ENCODE measurements around the gene RALY. TPM values are rescaled to one million over a fixed set of nuclear protein-coding genes. Genes with fewer than 3 reads are reported as not detected.

Gene RALY
- total RNA-seq, 4 donors from 2014 or later = 71.6 to 166 (median 149) TPM

DNA sequence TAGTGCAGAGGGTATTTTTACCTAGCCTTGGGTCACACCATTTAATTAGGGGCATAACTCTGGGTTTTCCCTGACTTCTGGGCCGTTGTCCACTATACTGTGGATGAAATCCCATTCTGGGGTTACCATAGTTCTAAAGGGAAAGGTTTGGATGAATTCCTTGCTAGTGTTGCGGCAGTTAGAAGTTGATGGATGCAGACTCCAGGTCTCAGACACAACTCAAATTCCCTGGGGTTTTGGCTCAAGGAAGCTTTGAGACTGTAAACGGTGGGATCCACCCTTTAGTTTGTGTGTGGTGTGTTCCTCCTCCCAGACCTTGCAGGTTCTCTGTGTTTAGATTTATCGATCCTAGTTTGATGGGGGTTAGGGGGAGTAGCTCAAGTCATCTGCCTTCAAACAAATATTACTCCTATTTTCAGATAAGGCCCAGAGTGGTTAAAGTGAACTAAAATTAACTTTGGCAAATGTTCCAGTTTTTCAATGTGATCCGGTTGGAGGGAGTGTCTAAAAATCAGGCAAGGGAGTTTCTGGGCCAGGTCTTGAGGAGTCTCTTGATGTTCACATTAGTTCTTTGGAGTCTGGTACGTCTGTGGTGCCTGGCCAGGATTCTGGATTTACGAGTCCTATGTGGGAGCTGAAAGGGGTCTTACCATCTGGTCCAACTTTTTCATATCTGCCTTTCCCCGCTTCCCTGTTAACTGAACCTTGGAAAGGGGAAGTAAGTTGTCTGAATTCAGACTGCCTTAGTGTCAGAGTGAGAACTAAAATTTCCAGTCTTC lies 1.5 kb downstream of the RALY start:
- H3K36me3 ChIP-seq = no peaks in the 10 kb centered on the region
- in situ Hi-C loops (cut with MboI; ENCODE audit: low pct_ligation_motif_present in 1 of 4, low pct_unique_long_range_greater_than_20kb in 1 of 4, low sequenced_read_pairs in 3 of 4) (no loop called here), intact Hi-C loops (cut with DNase I; ENCODE audit: low total_unique reads) (no loop called here)
- H3K27me3 ChIP-seq = no peaks in the 10 kb centered on the region
- WGBS, 2 donors (ENCODE audit: low coverage in 1 of 2) = 10 to 57% methylated on average over 1 to 8 of the region's 8 CpGs
- TF ChIP-seq CTCF (IDR thresholded peaks at IDR 0.05) (no peak), POLR2A (IDR thresholded peaks at IDR 0.05) (no peak), POLR2AphosphoS5 (IDR thresholded peaks at IDR 0.05) (no peak), EP300 (IDR thresholded peaks at IDR 0.05; ENCODE audit: low read depth) (no peak)
- peak overlapping the region; percentile 98 to 99 (median 99) for H3K27ac ChIP-seq
- H3K9me3 ChIP-seq = no peaks in the 10 kb centered on the region
- DNase-seq = no peak
- H3K4me3 ChIP-seq = peak overlapping the region; percentile 81 to 95 (median 94)
- H3K4me1 ChIP-seq = peaks cover 48 to 74% (median 62%) of the 10 kb centered on the region in 4 donors

DNA sequence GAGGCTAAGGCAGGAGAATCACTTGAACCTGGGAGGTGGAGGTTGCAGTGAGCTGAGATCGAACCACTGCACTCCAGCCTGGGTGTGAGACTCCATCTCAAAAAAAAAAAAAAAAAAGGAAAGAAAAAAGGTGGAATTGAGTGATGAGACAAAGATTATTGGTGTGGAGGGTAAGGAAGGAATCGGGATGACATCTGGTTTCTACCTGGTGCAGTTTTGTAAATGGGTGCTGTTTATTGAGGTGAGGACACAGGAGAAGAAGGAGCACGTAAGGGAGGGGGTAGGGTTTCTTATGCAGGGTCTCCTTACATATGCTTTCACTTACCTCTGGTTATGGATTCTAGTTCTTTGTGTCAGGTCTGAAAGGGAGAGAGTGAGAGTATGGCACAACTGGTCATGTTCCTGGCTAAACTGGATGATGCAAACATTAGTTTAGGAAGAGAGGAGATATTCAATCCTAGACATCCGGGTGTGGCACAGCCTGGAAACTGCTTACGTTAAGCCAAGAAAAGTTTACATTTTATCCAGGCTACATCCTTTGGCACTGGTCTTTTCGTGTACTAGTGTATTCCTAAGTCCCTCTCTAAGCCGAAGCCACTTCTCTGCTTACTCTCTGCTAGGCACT lies 5.4 kb downstream of the RALY start:
- in situ Hi-C loops (cut with MboI; ENCODE audit: low pct_ligation_motif_present in 1 of 4, low pct_unique_long_range_greater_than_20kb in 1 of 4, low sequenced_read_pairs in 3 of 4) = no loop called here
- peak overlapping the region in 1 of 4 donors; percentile 6 for H3K27ac ChIP-seq
- WGBS, 2 donors (ENCODE audit: low coverage in 1 of 2) = 64 to 95% methylated on average over 3 to 7 of the region's 7 CpGs
- H3K4me3 ChIP-seq = no peak overlapping the region
- no peaks in the 10 kb centered on the region for H3K36me3 ChIP-seq
- no peak for DNase-seq
- TF ChIP-seq EP300 (IDR thresholded peaks at IDR 0.05; ENCODE audit: low read depth) (no peak), POLR2AphosphoS5 (IDR thresholded peaks at IDR 0.05) (no peak), POLR2A (IDR thresholded peaks at IDR 0.05) (no peak), CTCF (IDR thresholded peaks at IDR 0.05) (no peak)
- H3K9me3 ChIP-seq = no peaks in the 10 kb centered on the region
- no peaks in the 10 kb centered on the region for H3K27me3 ChIP-seq
- intact Hi-C loops (cut with DNase I; ENCODE audit: low total_unique reads) = no loop called here
- peaks cover 57 to 86% (median 61%) of the 10 kb centered on the region in 4 donors for H3K4me1 ChIP-seq

DNA sequence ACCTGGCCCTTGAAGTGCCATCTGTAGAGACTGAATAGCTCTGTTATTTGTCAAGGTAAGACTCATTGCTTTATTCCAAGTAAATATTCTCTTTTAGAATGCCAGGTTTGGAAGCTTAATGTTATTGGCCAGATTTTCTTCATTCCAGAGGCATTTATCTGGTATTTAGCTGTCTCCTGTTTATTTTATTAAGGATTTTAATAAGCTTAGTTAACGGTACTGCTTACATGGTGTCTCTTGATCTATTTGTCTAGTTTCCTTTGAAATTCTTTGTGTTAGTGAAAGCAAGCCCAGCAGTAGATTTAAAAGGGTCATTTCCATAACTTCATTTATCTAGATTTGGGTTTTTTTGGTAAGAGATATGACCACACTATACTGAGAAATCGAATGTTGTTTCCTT lies 7.7 kb downstream of the RALY start:
- no peak for TF ChIP-seq POLR2A (IDR thresholded peaks at IDR 0.05)
- Histone ChIP-seq H3K36me3 (no peaks in the 10 kb centered on the region), H3K9me3 (no peaks in the 10 kb centered on the region), H3K27ac (no peak overlapping the region), H3K4me1 (peaks cover 45 to 74% (median 48%) of the 10 kb centered on the region in 4 donors), H3K27me3 (no peaks in the 10 kb centered on the region), H3K4me3 (no peak overlapping the region)
- intact Hi-C loops (cut with DNase I; ENCODE audit: low total_unique reads) = no loop called here
- in situ Hi-C loops (cut with MboI; ENCODE audit: low pct_ligation_motif_present in 1 of 4, low pct_unique_long_range_greater_than_20kb in 1 of 4, low sequenced_read_pairs in 3 of 4) = no loop called here
- no peak for DNase-seq
- WGBS, 2 donors (ENCODE audit: low coverage in 1 of 2) = 58 to 75% methylated on average over 2 of the region's 2 CpGs

DNA sequence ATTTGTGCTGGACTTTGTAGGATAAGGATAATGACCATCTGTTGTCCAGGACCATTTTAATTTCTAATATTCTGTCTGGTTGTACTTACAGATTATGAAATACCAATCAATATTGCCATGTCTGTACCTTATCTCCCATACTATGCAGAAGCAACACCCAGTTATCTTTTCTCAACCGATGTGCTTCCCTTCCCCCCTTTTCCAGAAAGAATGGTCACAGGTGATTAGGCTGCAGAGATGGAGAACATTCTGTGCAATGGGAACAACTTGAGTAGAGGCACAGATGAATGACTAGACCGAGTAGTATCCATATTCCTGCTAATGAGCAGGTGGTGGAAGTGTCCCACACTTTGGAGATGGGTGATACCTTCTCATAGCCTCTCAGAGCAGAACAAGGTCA lies 10.5 kb downstream of the RALY start:
- Histone ChIP-seq H3K36me3 (no peaks in the 10 kb centered on the region), H3K4me3 (no peak overlapping the region), H3K27me3 (no peaks in the 10 kb centered on the region), H3K4me1 (peaks cover 27 to 65% (median 31%) of the 10 kb centered on the region in 4 donors), H3K9me3 (no peaks in the 10 kb centered on the region), H3K27ac (no peak overlapping the region)
- WGBS, 2 donors (ENCODE audit: low coverage in 1 of 2) = 90 to 92% methylated on average over 2 of the region's 2 CpGs
- in situ Hi-C loops (cut with MboI; ENCODE audit: low pct_ligation_motif_present in 1 of 4, low pct_unique_long_range_greater_than_20kb in 1 of 4, low sequenced_read_pairs in 3 of 4) (no loop called here), intact Hi-C loops (cut with DNase I; ENCODE audit: low total_unique reads) (no loop called here)
- no peak for DNase-seq
- TF ChIP-seq POLR2AphosphoS5 (IDR thresholded peaks at IDR 0.05) (no peak), POLR2A (IDR thresholded peaks at IDR 0.05) (no peak), CTCF (IDR thresholded peaks at IDR 0.05) (no peak), EP300 (IDR thresholded peaks at IDR 0.05; ENCODE audit: low read depth) (no peak)
